Stimulated activated CD4-positive, alpha-beta T cell treated with anti-CD3 and anti-CD28 coated beads, Interleukin-15, amount 100 ng/mL, for 24 hours (primary cell): ENCODE results near the gene TMEM270.
"Not testable (repeated sequence)": the region's sequence is repeated elsewhere in the genome, so short reads cannot be mapped to it uniquely, and the experiment has no call there.

Experiments
- DNase-seq: peaks from one replicate; pipeline ENCODE4 v3.0.0-alpha.2; 2020

The TMEM270 gene

GRCh38 chr7:73860859-73861258 lies at the start of gene TMEM270:
Gene TMEM270, plus strand, starts transcription at chr7:73861159. Its CDS starts 36 bp downstream, at chr7:73861195.
- no peak for DNase-seq

GRCh38 chr7:73811760-73812168 lies 49.2 kb upstream of the TMEM270 start:
- peak; percentile 72 for DNase-seq

GRCh38 chr7:73812996-73813395 lies 48.0 kb upstream of the TMEM270 start:
- no peak for DNase-seq

GRCh38 chr7:73815436-73815835 lies 45.5 kb upstream of the TMEM270 start:
- DNase-seq = no peak

GRCh38 chr7:73817121-73817520 lies 43.8 kb upstream of the TMEM270 start:
- no peak for DNase-seq

GRCh38 chr7:73820013-73820412 lies 40.9 kb upstream of the TMEM270 start:
- no peak for DNase-seq

GRCh38 chr7:73821597-73822285 lies 39.2 kb upstream of the TMEM270 start:
- not testable (repeated sequence) for DNase-seq

GRCh38 chr7:73822319-73823173 lies 38.4 kb upstream of the TMEM270 start:
- no peak for DNase-seq

GRCh38 chr7:73823257-73823656 lies 37.7 kb upstream of the TMEM270 start:
- no peak for DNase-seq

GRCh38 chr7:73823873-73824592 lies 36.9 kb upstream of the TMEM270 start:
- no peak for DNase-seq

GRCh38 chr7:73824986-73825385 lies 36.0 kb upstream of the TMEM270 start:
- no peak for DNase-seq

GRCh38 chr7:73827567-73828106 lies 33.3 kb upstream of the TMEM270 start:
- no peak for DNase-seq

GRCh38 chr7:73828107-73828803 lies 32.7 kb upstream of the TMEM270 start:
- peak; percentile 38 for DNase-seq

GRCh38 chr7:73828972-73829371 lies 32.0 kb upstream of the TMEM270 start:
- DNase-seq = no peak

GRCh38 chr7:73829505-73829904 lies 31.5 kb upstream of the TMEM270 start:
- no peak for DNase-seq

- no peak for DNase-seq
Observed at GRCh38 chr7:73829921-73830680, 30.9 kb upstream of the TMEM270 start.

- DNase-seq = no peak
Observed at GRCh38 chr7:73830681-73831583, 30.0 kb upstream of the TMEM270 start, which contains the start of gene CLDN4. Gene CLDN4, plus strand, starts transcription at chr7:73830996. Its CDS starts 206 bp downstream, at chr7:73831202.

GRCh38 chr7:73831584-73831833 lies 29.4 kb upstream of the TMEM270 start:
- no peak for DNase-seq

GRCh38 chr7:73831834-73832651 lies 28.9 kb upstream of the TMEM270 start:
- DNase-seq = no peak

GRCh38 chr7:73832806-73833205 lies 28.2 kb upstream of the TMEM270 start:
- no peak for DNase-seq
